Lower leg skin (tissue), 3 donors: ENCODE measurements around the gene GNG8.

Source experiments
- CTCF ChIP-seq, 3 donors: fragments of 450-650 bp; IDR thresholded peaks; one replicate each; pipeline ENCODE4 v1.5.1; 2016; ENCODE audit warnings: antibody characterized with exemption in 3 of 3, mild to moderate bottlenecking in 3 of 3, moderate library complexity in 2 of 3
- POLR2A ChIP-seq, 2 donors: fragments of 450-650 bp; IDR thresholded peaks; one replicate each; pipeline ENCODE4 v1.6.1; 2016 to 2017; ENCODE audit warnings: antibody characterized with exemption in 2 of 2, mild to moderate bottlenecking in 1 of 2, moderate library complexity in 1 of 2

- TF ChIP-seq POLR2A (IDR thresholded peaks at IDR 0.05) (no peak), CTCF (IDR thresholded peaks at IDR 0.05) (no peak)
Measured at GRCh38 chr19:46659151-46660007, 23.4 kb upstream of the GNG8 start.
